ENCODE results near the gene ENAM. TPM values are rescaled to one million over a fixed set of nuclear protein-coding genes. Genes with fewer than 3 reads are reported as not detected.

ENAM gene
- total RNA-seq, 6 experiments from 2014 or later, result 0.07 to 0.86 (median 0.62) TPM

DNA sequence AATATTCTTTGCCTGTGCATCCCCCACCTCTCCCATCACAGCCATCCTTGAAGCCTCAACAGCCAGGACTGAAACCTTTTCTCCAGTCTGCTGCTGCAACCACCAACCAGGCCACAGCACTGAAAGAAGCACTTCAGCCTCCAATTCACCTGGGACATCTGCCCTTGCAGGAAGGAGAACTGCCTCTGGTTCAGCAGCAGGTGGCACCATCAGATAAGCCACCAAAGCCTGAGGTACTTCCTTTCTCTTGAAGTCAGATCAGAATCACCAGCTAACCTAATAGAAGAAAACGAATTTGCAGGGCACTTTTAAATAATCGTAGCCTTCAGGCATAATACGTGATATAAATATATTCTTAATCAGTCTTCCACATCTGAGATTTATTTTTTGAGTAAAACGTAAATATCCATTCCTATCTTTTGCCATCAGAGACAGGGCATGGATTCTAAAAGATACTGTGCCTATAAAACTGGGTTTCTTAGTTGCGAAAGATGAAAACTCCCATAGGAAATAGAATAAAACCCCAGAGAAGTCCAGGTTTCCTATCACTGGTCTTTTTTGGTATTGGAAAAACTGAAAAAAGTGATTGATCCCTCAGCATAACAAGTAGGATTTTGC lies 27.0 kb upstream of the ENAM start:
- intact Hi-C loops (cut with DNase I), result no loop called here
- WGBS (ENCODE audit: insufficient coverage, low coverage, low lambda C conversion rate, missing lambda C conversion rate), result 25% methylated on average over 5 of the region's 5 CpGs
- no peak overlapping the region for H3K4me3 ChIP-seq
- no peaks in the 10 kb centered on the region for H3K27me3 ChIP-seq
- no peaks in the 10 kb centered on the region for H3K36me3 ChIP-seq
- H3K27ac ChIP-seq, result no peak overlapping the region
- ATAC-seq (peak; percentile 92 to 99 (median 94)), DNase-seq (peak; percentile 40 to 57 (median 57))
- H3K9me3 ChIP-seq, result no peaks in the 10 kb centered on the region
- H3K4me1 ChIP-seq, result no peaks in the 10 kb centered on the region
- no peak for TF ChIP-seq POLR2A (IDR thresholded peaks at IDR 0.05)
- TF ChIP-seq, protein P1, sequence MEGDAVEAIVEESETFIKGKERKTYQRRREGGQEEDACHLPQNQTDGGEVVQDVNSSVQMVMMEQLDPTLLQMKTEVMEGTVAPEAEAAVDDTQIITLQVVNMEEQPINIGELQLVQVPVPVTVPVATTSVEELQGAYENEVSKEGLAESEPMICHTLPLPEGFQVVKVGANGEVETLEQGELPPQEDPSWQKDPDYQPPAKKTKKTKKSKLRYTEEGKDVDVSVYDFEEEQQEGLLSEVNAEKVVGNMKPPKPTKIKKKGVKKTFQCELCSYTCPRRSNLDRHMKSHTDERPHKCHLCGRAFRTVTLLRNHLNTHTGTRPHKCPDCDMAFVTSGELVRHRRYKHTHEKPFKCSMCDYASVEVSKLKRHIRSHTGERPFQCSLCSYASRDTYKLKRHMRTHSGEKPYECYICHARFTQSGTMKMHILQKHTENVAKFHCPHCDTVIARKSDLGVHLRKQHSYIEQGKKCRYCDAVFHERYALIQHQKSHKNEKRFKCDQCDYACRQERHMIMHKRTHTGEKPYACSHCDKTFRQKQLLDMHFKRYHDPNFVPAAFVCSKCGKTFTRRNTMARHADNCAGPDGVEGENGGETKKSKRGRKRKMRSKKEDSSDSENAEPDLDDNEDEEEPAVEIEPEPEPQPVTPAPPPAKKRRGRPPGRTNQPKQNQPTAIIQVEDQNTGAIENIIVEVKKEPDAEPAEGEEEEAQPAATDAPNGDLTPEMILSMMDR (IDR thresholded peaks at IDR 0.05), result peak; percentile 74 to 79 (median 76)

DNA sequence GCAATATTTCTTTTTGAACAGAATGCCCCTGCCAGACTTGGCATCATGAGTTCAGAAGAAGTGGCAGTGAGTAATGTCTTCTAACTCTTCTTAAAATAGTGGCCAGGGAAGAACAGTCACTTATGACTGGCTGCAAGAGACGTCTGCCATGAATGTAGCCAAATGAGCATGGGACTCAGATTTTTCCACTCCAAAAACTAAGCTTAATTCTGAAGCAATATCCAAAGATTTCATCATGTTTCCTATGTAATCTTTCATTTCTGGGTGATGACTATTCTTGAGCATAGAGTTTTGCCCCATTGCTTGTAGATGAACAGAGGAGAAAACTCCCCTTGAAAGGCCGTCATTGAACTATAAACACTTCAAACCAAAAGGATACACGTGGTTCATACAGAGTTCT lies 24.7 kb upstream of the ENAM start:
- ATAC-seq, result no peak
- Histone ChIP-seq H3K4me3 (no peak overlapping the region), H3K27ac (no peak overlapping the region), H3K36me3 (no peaks in the 10 kb centered on the region), H3K4me1 (no peaks in the 10 kb centered on the region), H3K9me3 (no peaks in the 10 kb centered on the region), H3K27me3 (no peaks in the 10 kb centered on the region)
- 40% methylated on average over 3 of the region's 3 CpGs for WGBS (ENCODE audit: insufficient coverage, low coverage, low lambda C conversion rate, missing lambda C conversion rate)
- TF ChIP-seq POLR2A (IDR thresholded peaks at IDR 0.05), result no peak
- TF ChIP-seq, protein P1 (IDR thresholded peaks at IDR 0.05), result no peak
- DNase-seq, result no peak
- intact Hi-C loops (cut with DNase I), result no loop called here

DNA sequence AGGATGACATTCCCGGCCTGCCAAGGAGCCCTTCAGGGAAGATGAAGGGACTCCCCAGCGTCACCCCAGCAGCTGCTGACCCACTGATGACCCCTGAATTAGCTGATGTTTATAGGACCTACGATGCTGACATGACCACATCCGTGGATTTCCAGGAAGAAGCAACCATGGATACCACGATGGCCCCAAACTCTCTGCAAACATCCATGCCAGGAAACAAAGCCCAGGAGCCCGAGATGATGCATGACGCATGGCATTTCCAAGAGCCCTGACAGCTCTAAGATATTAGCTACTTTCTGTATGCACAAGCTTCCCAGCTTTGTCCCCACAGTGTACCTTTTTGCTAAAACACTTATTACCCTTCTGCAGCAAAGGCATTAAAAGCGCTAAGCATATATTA lies 22.1 kb upstream of the ENAM start:
- H3K27me3 ChIP-seq, result no peaks in the 10 kb centered on the region
- H3K4me1 ChIP-seq, result no peaks in the 10 kb centered on the region
- H3K36me3 ChIP-seq, result no peaks in the 10 kb centered on the region
- intact Hi-C loops (cut with DNase I), result no loop called here
- WGBS (ENCODE audit: insufficient coverage, low coverage, low lambda C conversion rate, missing lambda C conversion rate), result 88% methylated on average over 2 of the region's 8 CpGs
- ATAC-seq (no peak), DNase-seq (no peak)
- no peak overlapping the region for H3K27ac ChIP-seq
- no peak overlapping the region for H3K4me3 ChIP-seq
- TF ChIP-seq, protein P1 (IDR thresholded peaks at IDR 0.05), result no peak
- no peak for TF ChIP-seq POLR2A (IDR thresholded peaks at IDR 0.05)
- H3K9me3 ChIP-seq, result no peaks in the 10 kb centered on the region

DNA sequence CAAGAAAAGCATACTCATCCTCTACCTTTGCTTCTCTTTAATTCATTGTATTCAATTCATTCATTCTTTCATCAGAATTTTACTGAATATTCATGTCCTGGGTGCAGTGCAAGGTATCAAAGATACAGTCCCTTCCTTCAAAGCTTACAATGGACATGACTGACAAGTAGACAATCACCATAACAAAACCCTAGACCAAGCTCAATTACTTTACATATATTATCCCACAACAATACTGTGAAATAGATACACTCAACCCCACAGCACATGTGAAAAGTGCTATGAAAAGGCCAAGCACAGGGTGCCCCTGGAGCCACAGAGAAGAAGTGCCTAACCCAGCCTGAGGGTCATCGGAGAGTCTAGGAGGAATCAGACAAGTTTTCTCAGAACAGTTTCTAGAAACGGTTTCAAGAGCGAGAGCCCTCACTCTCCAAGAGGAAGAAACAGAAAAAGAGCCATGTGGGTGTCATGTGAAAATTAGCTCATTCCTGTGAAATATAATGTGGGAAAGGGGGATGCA lies 21.1 kb upstream of the ENAM start:
- no peaks in the 10 kb centered on the region for H3K27me3 ChIP-seq
- no peaks in the 10 kb centered on the region for H3K4me1 ChIP-seq
- H3K27ac ChIP-seq, result no peak overlapping the region
- WGBS (ENCODE audit: insufficient coverage, low coverage, low lambda C conversion rate, missing lambda C conversion rate), result 68% methylated on average over 3 of the region's 3 CpGs
- TF ChIP-seq, protein P1 (IDR thresholded peaks at IDR 0.05), result no peak
- no peak for TF ChIP-seq POLR2A (IDR thresholded peaks at IDR 0.05)
- DNase-seq (no peak), ATAC-seq (peak in 2 of 4 donors; percentile 22 to 33)
- intact Hi-C loops (cut with DNase I), result no loop called here
- no peak overlapping the region for H3K4me3 ChIP-seq
- no peaks in the 10 kb centered on the region for H3K36me3 ChIP-seq
- no peaks in the 10 kb centered on the region for H3K9me3 ChIP-seq

Data from right lobe of liver (tissue), 6 donors.